GM12865 (cell line): ENCODE data around the gene VAPA.

Source experiments
- DNase-seq: peaks from one replicate; pipeline ENCODE4 v3.0.0; 2010; ENCODE audit warnings: low read depth
- H3K4me3 ChIP-seq: 2 replicates; pipeline ENCODE4 v1.5.1; 2011; ENCODE audit warnings: mild to moderate bottlenecking, low read depth, low read length, control low read depth
- CTCF ChIP-seq: IDR thresholded peaks from 2 replicates; pipeline ENCODE4 v1.5.1; 2011; ENCODE audit warnings: low read length, control low read depth, low read depth, inconsistent platforms; ENCODE audit not compliant: insufficient read depth; ENCODE audit errors: missing control alignments

Gene VAPA

GRCh38 chr18:10003866-10004265 lies 90.0 kb downstream of the VAPA start:
- H3K4me3 ChIP-seq: no peak overlapping the region
- DNase-seq: no peak
- no peak for TF ChIP-seq CTCF

- TF ChIP-seq CTCF: no peak
- H3K4me3 ChIP-seq: no peak overlapping the region
- no peak for DNase-seq
Measured at GRCh38 chr18:10006311-10006893, 92.6 kb downstream of the VAPA start.

- H3K4me3 ChIP-seq: no peak overlapping the region
- DNase-seq: no peak
- no peak for TF ChIP-seq CTCF
Measured at GRCh38 chr18:10008006-10008647, 94.3 kb downstream of the VAPA start.
